Measurements from ENCODE around the gene CRLF2. TPM values are rescaled to one million over a fixed set of nuclear protein-coding genes. Genes with fewer than 3 reads are reported as not detected.
"Not testable (repeated sequence)": the region's sequence is repeated elsewhere in the genome, so short reads cannot be mapped to it uniquely, and the experiment has no call there.

CRLF2 gene
- total RNA-seq, 2 experiments from 2014 or later, result 0.16 to 0.42 TPM

GRCh38 chrX:1190596-1191145 lies 21.8 kb downstream of the CRLF2 start:
- Histone ChIP-seq H3K27me3 (ENCODE audit: control insufficient read depth in 1 of 2, insufficient read depth in 2 of 2, low read length in 2 of 2) (no peaks in the 10 kb centered on the region), H3K4me1 (ENCODE audit: insufficient read depth, low read length) (no peaks in the 10 kb centered on the region), H3K9me3 (ENCODE audit: control insufficient read depth in 1 of 2, insufficient read depth in 1 of 2, low read length in 2 of 2) (peaks cover 0 to 6% of the 10 kb centered on the region in 2 experiments), H3K36me3 (ENCODE audit: insufficient read depth, low read length) (no peaks in the 10 kb centered on the region), H3K27ac (ENCODE audit: low read depth in 1 of 2, low read length in 2 of 2) (no peak overlapping the region), H3K4me3 (ENCODE audit: low read length) (no peak overlapping the region)
- POLR2A ChIA-PET, result no interaction called here
- ATAC-seq (ENCODE audit: poor library complexity) (no peak), DNase-seq (no peak)
- no peaks in the 10 kb centered on the region for H3K9me3 Mint-ChIP-seq
- H3K27ac Mint-ChIP-seq, result no peak overlapping the region
- H3K36me3 Mint-ChIP-seq (ENCODE audit: low read depth), result no peaks in the 10 kb centered on the region
- CTCF ChIA-PET, result no interaction called here
- H3K4me1 Mint-ChIP-seq (ENCODE audit: low read depth), result no peaks in the 10 kb centered on the region
- no peaks in the 10 kb centered on the region for H3K27me3 Mint-ChIP-seq
- TF ChIP-seq CTCF (IDR thresholded peaks at IDR 0.05), result no peak
- intact Hi-C loops (cut with DNase I, micrococcal nuclease), result no loop called here
- H3K4me3 Mint-ChIP-seq, result no peak overlapping the region

GRCh38 chrX:1185561-1185960 lies 26.9 kb downstream of the CRLF2 start:
- Mint-ChIP-seq H3K27ac (no peak overlapping the region), H3K9me3 (no peaks in the 10 kb centered on the region), H3K4me3 (no peak overlapping the region), H3K27me3 (no peaks in the 10 kb centered on the region), H3K4me1 (ENCODE audit: low read depth) (no peaks in the 10 kb centered on the region), H3K36me3 (ENCODE audit: low read depth) (no peaks in the 10 kb centered on the region)
- POLR2A ChIA-PET, result no interaction called here
- no peak for DNase-seq
- ATAC-seq (ENCODE audit: poor library complexity), result no peak
- Histone ChIP-seq H3K4me3 (ENCODE audit: low read length) (no peak overlapping the region), H3K4me1 (ENCODE audit: insufficient read depth, low read length) (no peaks in the 10 kb centered on the region), H3K9me3 (ENCODE audit: control insufficient read depth in 1 of 2, insufficient read depth in 1 of 2, low read length in 2 of 2) (no peaks in the 10 kb centered on the region), H3K36me3 (ENCODE audit: insufficient read depth, low read length) (no peaks in the 10 kb centered on the region), H3K27me3 (ENCODE audit: control insufficient read depth in 1 of 2, insufficient read depth in 2 of 2, low read length in 2 of 2) (no peaks in the 10 kb centered on the region), H3K27ac (ENCODE audit: low read depth in 1 of 2, low read length in 2 of 2) (no peak overlapping the region)
- intact Hi-C loops (cut with DNase I, micrococcal nuclease), result no loop called here
- CTCF ChIA-PET, result no interaction called here
- no peak for TF ChIP-seq CTCF (IDR thresholded peaks at IDR 0.05)

- intact Hi-C loops (cut with DNase I, micrococcal nuclease), result no loop called here
- H3K4me1 ChIP-seq (ENCODE audit: insufficient read depth, low read length), result no peaks in the 10 kb centered on the region
- H3K36me3 ChIP-seq (ENCODE audit: insufficient read depth, low read length), result no peaks in the 10 kb centered on the region
- ChIA-PET CTCF (no interaction called here), POLR2A (no interaction called here)
- no peaks in the 10 kb centered on the region for H3K27me3 ChIP-seq (ENCODE audit: control insufficient read depth in 1 of 2, insufficient read depth in 2 of 2, low read length in 2 of 2)
- no peak overlapping the region for H3K4me3 ChIP-seq (ENCODE audit: low read length)
- no peaks in the 10 kb centered on the region for H3K4me1 Mint-ChIP-seq (ENCODE audit: low read depth)
- H3K27me3 Mint-ChIP-seq, result no peaks in the 10 kb centered on the region
- no peak overlapping the region for H3K27ac ChIP-seq (ENCODE audit: low read depth in 1 of 2, low read length in 2 of 2)
- H3K9me3 ChIP-seq (ENCODE audit: control insufficient read depth in 1 of 2, insufficient read depth in 1 of 2, low read length in 2 of 2), result no peaks in the 10 kb centered on the region
- H3K36me3 Mint-ChIP-seq (ENCODE audit: low read depth), result no peaks in the 10 kb centered on the region
- DNase-seq, result no peak
- H3K9me3 Mint-ChIP-seq, result no peaks in the 10 kb centered on the region
- no peak overlapping the region for H3K27ac Mint-ChIP-seq
- ATAC-seq (ENCODE audit: poor library complexity), result no peak
- no peak for TF ChIP-seq CTCF (IDR thresholded peaks at IDR 0.05)
- no peak overlapping the region for H3K4me3 Mint-ChIP-seq
Measured at GRCh38 chrX:1182211-1182610, 30.2 kb downstream of the CRLF2 start.

- intact Hi-C loops (cut with DNase I, micrococcal nuclease); CTCF ChIA-PET; DNase-seq: not testable (repeated sequence)
Measured at GRCh38 chrX:1181661-1182060, 30.8 kb downstream of the CRLF2 start.

More at GRCh38 chrX:1181661-1182060, 30.8 kb downstream of the CRLF2 start:
- ATAC-seq (ENCODE audit: poor library complexity); H3K27ac ChIP-seq (ENCODE audit: low read depth in 1 of 2, low read length in 2 of 2); H3K36me3 Mint-ChIP-seq (ENCODE audit: low read depth); H3K9me3 Mint-ChIP-seq; H3K4me3 Mint-ChIP-seq; H3K27me3 ChIP-seq (ENCODE audit: control insufficient read depth in 1 of 2, insufficient read depth in 2 of 2, low read length in 2 of 2); H3K4me3 ChIP-seq (ENCODE audit: low read length); H3K4me1 ChIP-seq (ENCODE audit: insufficient read depth, low read length); H3K36me3 ChIP-seq (ENCODE audit: insufficient read depth, low read length); H3K9me3 ChIP-seq (ENCODE audit: control insufficient read depth in 1 of 2, insufficient read depth in 1 of 2, low read length in 2 of 2); POLR2A ChIA-PET; H3K27ac Mint-ChIP-seq; H3K4me1 Mint-ChIP-seq (ENCODE audit: low read depth); H3K27me3 Mint-ChIP-seq: not testable (repeated sequence)
